ENCODE data around the gene PEDS1.

- TF ChIP-seq CTCF (IDR thresholded peaks at IDR 0.05) (no peak), POLR2A (IDR thresholded peaks at IDR 0.05) (no peak)
Observed at GRCh38 chr20:50126662-50127061, 26.9 kb downstream of the PEDS1 start.

All from testis (tissue), 2 donors.